Upper lobe of right lung (tissue), 1 donor: ENCODE data around the gene CEP126. TPM values are rescaled to one million over a fixed set of nuclear protein-coding genes. Genes with fewer than 3 reads are reported as not detected.

Source experiments
- ATAC-seq: fragments of 200-7000 bp; cut with Tn5 transposase; one replicate; pipeline ENCODE4 v1.9.1; 2020; ENCODE audit warnings: mild to moderate bottlenecking, moderate library complexity
- DNase-seq: peaks from one replicate; pipeline ENCODE4 v3.0.0-alpha.2; 2020
- H3K27ac ChIP-seq: fragments of 200-600 bp; one replicate; pipeline ENCODE4 v1.8.0; 2022
- H3K27me3 ChIP-seq: fragments of 200-600 bp; one replicate; pipeline ENCODE4 v1.8.0; 2022; ENCODE audit warnings: mild to moderate bottlenecking
- H3K36me3 ChIP-seq: fragments of 200-600 bp; one replicate; pipeline ENCODE4 v1.8.0; 2022
- H3K4me1 ChIP-seq: fragments of 200-600 bp; one replicate; pipeline ENCODE4 v1.8.0; 2022
- H3K4me3 ChIP-seq: fragments of 200-600 bp; one replicate; pipeline ENCODE4 v1.8.0; 2022; ENCODE audit warnings: mild to moderate bottlenecking
- H3K9me3 ChIP-seq: fragments of 200-600 bp; one replicate; pipeline ENCODE4 v1.8.0; 2022
- CTCF ChIP-seq: fragments of 200-600 bp; IDR thresholded peaks from one replicate; pipeline ENCODE4 v1.8.0; 2022; ENCODE audit warnings: antibody characterized with exemption
- intact Hi-C: fragments of 100-400 bp; cut with DNase I; formaldehyde crosslinking; loops from one replicate; pipeline ENCODE4 v1.11.0; 2022
- total RNA-seq: library from RNA; stranded (reverse); fragmentation: NEBNext Ultra II Directional; extraction: Animal tissue kit (Norgen Biotek cat#: 25700); gene quantifications from one replicate; pipeline ENCODE4 v1.2.1, GENCODE V29; 2021
- donor health status: DM: no; HTN: yes; CAD: no; lungs with severe emphysema.

Gene CEP126
- total RNA-seq, 1 donor from 2014 or later, result 4.3 TPM

DNA sequence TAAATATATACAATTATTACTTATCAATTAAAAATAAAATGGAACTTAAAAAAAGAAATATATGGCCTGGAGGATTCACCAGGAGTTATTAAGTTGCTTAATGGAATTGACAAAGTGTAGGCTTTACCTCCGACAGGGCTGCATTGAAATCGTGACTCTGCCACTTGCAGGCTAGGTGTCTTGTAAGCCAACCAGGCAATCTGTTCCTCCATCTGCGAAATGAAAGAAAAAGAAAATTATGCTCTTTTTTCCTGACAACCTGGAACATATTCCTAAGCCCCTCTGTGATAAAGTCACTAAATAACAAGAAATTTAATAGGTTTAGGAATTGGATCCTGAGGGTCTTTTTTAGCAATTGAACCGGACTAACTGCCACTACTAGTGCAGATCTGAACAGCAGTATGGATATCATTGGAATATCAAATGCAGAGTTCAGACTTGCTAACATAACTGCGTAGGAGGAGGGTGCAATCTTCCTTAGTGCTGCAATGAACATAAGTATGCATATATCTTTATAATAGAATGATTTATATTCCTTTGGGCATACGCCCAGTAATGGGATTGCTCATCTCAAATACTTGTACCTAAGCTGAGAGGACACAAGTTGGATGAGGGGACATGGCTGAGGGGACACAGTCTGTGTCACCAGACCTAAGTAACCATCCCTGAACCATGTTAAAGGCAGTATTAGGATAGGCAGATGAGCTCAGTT lies 42.5 kb upstream of the CEP126 start:
- no peak overlapping the region for H3K27ac ChIP-seq
- H3K36me3 ChIP-seq, result no peaks in the 10 kb centered on the region
- no peaks in the 10 kb centered on the region for H3K4me1 ChIP-seq
- H3K9me3 ChIP-seq, result no peaks in the 10 kb centered on the region
- intact Hi-C loops, result no loop called here
- no peak for TF ChIP-seq CTCF
- DNase-seq, result no peak
- no peak overlapping the region for H3K4me3 ChIP-seq
- no peak for ATAC-seq
- no peaks in the 10 kb centered on the region for H3K27me3 ChIP-seq

DNA sequence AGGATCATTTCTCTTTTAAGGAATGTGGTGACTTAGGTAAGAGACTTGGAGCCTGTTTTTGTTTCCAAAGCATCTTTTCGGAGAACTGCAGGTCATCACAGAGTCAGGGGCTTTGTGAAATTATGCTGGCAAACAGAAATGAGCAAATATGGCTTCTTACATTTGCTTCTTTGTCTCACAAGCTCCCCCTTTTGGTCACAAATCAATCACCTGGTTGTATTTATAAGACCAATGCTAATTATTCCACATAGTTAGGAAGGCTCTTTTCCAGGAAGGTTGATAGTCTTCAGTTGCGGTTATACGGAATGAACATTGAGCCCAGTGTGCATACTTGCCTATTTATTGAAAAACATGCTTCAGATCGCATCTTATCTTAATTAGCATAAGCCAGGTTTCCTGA lies 34.6 kb upstream of the CEP126 start:
- TF ChIP-seq CTCF, result peak; percentile 32
- H3K27ac ChIP-seq, result no peak overlapping the region
- H3K36me3 ChIP-seq, result no peaks in the 10 kb centered on the region
- no peak for ATAC-seq
- no peak overlapping the region for H3K4me3 ChIP-seq
- no peaks in the 10 kb centered on the region for H3K4me1 ChIP-seq
- intact Hi-C loops, result no loop called here
- H3K27me3 ChIP-seq, result no peaks in the 10 kb centered on the region
- no peak for DNase-seq
- H3K9me3 ChIP-seq, result no peaks in the 10 kb centered on the region

GRCh38 chr11:101881586-101881985 lies 33.2 kb upstream of the CEP126 start:
- Histone ChIP-seq H3K4me3 (no peak overlapping the region), H3K27ac (no peak overlapping the region), H3K27me3 (no peaks in the 10 kb centered on the region), H3K36me3 (no peaks in the 10 kb centered on the region), H3K9me3 (no peaks in the 10 kb centered on the region), H3K4me1 (no peaks in the 10 kb centered on the region)
- DNase-seq (no peak), ATAC-seq (no peak)
- TF ChIP-seq CTCF, result no peak
- intact Hi-C loops, result no loop called here

- TF ChIP-seq CTCF, result no peak
- no peak overlapping the region for H3K4me3 ChIP-seq
- ATAC-seq (no peak), DNase-seq (no peak)
- H3K27me3 ChIP-seq, result no peaks in the 10 kb centered on the region
- no peak overlapping the region for H3K27ac ChIP-seq
- H3K4me1 ChIP-seq, result no peaks in the 10 kb centered on the region
- H3K9me3 ChIP-seq, result no peaks in the 10 kb centered on the region
- intact Hi-C loops, result no loop called here
- H3K36me3 ChIP-seq, result no peaks in the 10 kb centered on the region
These were observed 29.2 kb upstream of the CEP126 start for GRCh38 chr11:101885631-101886030.

DNA sequence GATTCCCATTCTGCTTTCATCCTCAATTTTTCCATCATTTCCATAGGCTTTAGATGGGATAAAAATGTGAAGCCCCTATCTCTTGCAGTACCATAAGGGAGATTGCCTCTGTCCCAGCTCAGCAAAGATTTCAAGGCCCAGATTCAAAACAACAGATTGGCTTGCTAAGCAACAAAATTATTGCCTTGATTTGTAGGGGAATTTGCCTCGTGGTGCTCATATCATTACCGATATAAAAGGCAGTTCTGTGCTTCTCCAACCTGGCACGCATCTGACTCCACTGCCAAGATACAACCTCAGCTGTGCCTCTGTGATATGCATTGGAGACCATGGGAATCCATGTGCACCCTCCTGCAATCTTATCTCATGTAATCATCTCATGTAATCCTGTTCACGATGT lies 25.0 kb upstream of the CEP126 start:
- H3K27ac ChIP-seq, result no peak overlapping the region
- intact Hi-C loops, result no loop called here
- no peaks in the 10 kb centered on the region for H3K9me3 ChIP-seq
- ATAC-seq, result no peak
- H3K4me1 ChIP-seq, result no peaks in the 10 kb centered on the region
- no peak for DNase-seq
- H3K36me3 ChIP-seq, result no peaks in the 10 kb centered on the region
- TF ChIP-seq CTCF, result no peak
- H3K27me3 ChIP-seq, result no peaks in the 10 kb centered on the region
- H3K4me3 ChIP-seq, result no peak overlapping the region

DNA sequence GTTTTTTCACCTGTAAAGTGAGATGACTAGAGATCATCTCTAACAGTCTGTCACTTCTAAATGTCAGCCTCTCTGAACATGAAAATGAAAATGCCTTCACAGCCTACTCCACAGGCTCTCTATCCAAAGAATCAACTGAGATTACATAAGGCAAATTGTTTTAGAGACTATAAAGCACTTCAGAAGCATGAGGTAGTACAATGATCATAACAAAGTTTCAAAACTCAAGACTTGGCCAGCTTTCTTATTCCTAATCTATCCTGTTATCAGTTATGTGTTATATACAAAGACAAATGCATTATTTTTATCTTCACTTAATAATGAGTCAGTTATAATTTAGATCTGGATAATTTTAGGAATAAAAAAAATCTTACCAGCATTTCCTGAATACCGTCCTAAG lies 20.3 kb upstream of the CEP126 start:
- ATAC-seq (no peak), DNase-seq (no peak)
- intact Hi-C loops, result no loop called here

More for the DNA sequence above, 20.3 kb upstream of the CEP126 start:
- Histone ChIP-seq H3K4me1 (no peaks in the 10 kb centered on the region), H3K27ac (no peak overlapping the region), H3K27me3 (no peaks in the 10 kb centered on the region), H3K9me3 (no peaks in the 10 kb centered on the region), H3K36me3 (no peaks in the 10 kb centered on the region), H3K4me3 (no peak overlapping the region)
- no peak for TF ChIP-seq CTCF
